GM18951 (cell line): ENCODE results near the gene TEX44.
"Not testable (repeated sequence)": the region's sequence is repeated elsewhere in the genome, so short reads cannot be mapped to it uniquely, and the experiment has no call there.

Experiments used
- POLR2A ChIP-seq: IDR thresholded peaks from 4 replicates; pipeline ENCODE4 v1.6.1; 2011; ENCODE audit warnings: mild to moderate bottlenecking; ENCODE audit not compliant: insufficient read length, insufficient read depth; ENCODE audit errors: extremely low read depth
- in situ Hi-C: fragments of 300-500 bp; cut with MboI; formaldehyde crosslinking; loops from one replicate; pipeline ENCODE4 v1.12.0; 2022; ENCODE audit warnings: low sequenced_read_pairs, mixed read lengths, inconsistent platforms; ENCODE audit not compliant: unreplicated experiment

Gene TEX44

GRCh38 chr2:231579560-231579959 is 13.1 kb upstream of the TEX44 start:
- TF ChIP-seq POLR2A, result no peak
- in situ Hi-C loops, result no loop called here

GRCh38 chr2:231581328-231581727 is 11.3 kb upstream of the TEX44 start:
- in situ Hi-C loops, result no loop called here
- no peak for TF ChIP-seq POLR2A

GRCh38 chr2:231583982-231584381 is 8.7 kb upstream of the TEX44 start:
- TF ChIP-seq POLR2A, result no peak
- in situ Hi-C loops, result no loop called here

- in situ Hi-C loops, result not testable (repeated sequence)
Measured at GRCh38 chr2:231587744-231588143, 4.9 kb upstream of the TEX44 start.

GRCh38 chr2:231589656-231590055 is 3.0 kb upstream of the TEX44 start:
- TF ChIP-seq POLR2A, result no peak
- in situ Hi-C loops, result no loop called here

- in situ Hi-C loops, result no loop called here
- no peak for TF ChIP-seq POLR2A
Measured at GRCh38 chr2:231590614-231591013, 2.0 kb upstream of the TEX44 start.

GRCh38 chr2:231593666-231594065 is 1.0 kb downstream of the TEX44 start:
- no peak for TF ChIP-seq POLR2A
- in situ Hi-C loops, result no loop called here

GRCh38 chr2:231597014-231597611 is 4.4 kb downstream of the TEX44 start:
- in situ Hi-C loops, result no loop called here
- TF ChIP-seq POLR2A, result no peak

- no peak for TF ChIP-seq POLR2A
- in situ Hi-C loops, result no loop called here
Measured at GRCh38 chr2:231597627-231598026, 5.0 kb downstream of the TEX44 start.

GRCh38 chr2:231600619-231601355 is 8.1 kb downstream of the TEX44 start:
- in situ Hi-C loops, result no loop called here
- no peak for TF ChIP-seq POLR2A

GRCh38 chr2:231601356-231602229 is 8.9 kb downstream of the TEX44 start:
- TF ChIP-seq POLR2A, result no peak
- in situ Hi-C loops, result no loop called here

- in situ Hi-C loops, result no loop called here
- no peak for TF ChIP-seq POLR2A
Measured at GRCh38 chr2:231602859-231603467, 10.3 kb downstream of the TEX44 start.

- in situ Hi-C loops, result no loop called here
- TF ChIP-seq POLR2A, result peak; percentile 46
Measured at GRCh38 chr2:231604101-231604684, 11.5 kb downstream of the TEX44 start.
